ENCODE data around the gene CLEC9A. TPM values are rescaled to one million over a fixed set of nuclear protein-coding genes. Genes with fewer than 3 reads are reported as not detected.

The CLEC9A gene
- total and polyA plus RNA-seq, 2 donors (not counting 3 experiments of a cell fraction or from before 2014, with no cell fraction given) = not detected

DNA sequence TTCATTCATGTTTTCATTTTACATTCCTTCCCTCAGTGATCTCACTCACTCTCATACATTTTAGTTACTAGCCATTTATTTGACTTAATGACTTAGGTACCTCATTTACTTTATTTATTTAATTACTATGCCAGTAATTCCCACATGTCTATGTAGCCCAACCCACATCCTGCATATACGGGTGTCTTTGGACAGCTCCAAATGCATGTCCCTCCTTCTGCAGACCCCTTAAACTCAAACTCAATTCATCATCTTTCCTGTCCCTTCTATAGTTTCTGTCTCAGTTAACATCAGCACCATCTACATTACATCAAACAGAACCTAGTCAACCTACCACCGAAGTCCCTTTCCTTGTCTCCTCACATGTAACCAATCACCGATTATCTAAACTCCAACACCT, 65.5 kb downstream of the CLEC9A start:
- no peak overlapping the region for H3K4me3 ChIP-seq (replicated peaks in 1 of 3; ENCODE audit: insufficient read depth in 1 of 3, low read depth in 1 of 3, low read length in 3 of 3)
- DNase-seq (ENCODE audit: low read depth, low spot score) (no peak), FAIRE-seq (no peak)
- H3K27me3 ChIP-seq (ENCODE audit: control insufficient read depth in 2 of 2, insufficient read depth in 2 of 2, low read length in 2 of 2) = no peaks in the 10 kb centered on the region
- peaks cover 7% of the 10 kb centered on the region for H3K4me1 ChIP-seq (ENCODE audit: control insufficient read depth, extremely low read depth, insufficient read depth, low read length)
- H3K27ac ChIP-seq (ENCODE audit: insufficient read depth, low read depth, low read length) = no peak overlapping the region
- no peak overlapping the region for H3K4me2 ChIP-seq (ENCODE audit: insufficient read depth, low read length)
- TF ChIP-seq POLR2AphosphoS5 (IDR thresholded peaks at IDR 0.05; ENCODE audit: insufficient read depth, low read depth, low read length) = no peak
- TF ChIP-seq GATA2 (IDR thresholded peaks at IDR 0.05; ENCODE audit: insufficient read depth, insufficient read length, low read depth, low read length) = no peak
- TF ChIP-seq, protein P1, sequence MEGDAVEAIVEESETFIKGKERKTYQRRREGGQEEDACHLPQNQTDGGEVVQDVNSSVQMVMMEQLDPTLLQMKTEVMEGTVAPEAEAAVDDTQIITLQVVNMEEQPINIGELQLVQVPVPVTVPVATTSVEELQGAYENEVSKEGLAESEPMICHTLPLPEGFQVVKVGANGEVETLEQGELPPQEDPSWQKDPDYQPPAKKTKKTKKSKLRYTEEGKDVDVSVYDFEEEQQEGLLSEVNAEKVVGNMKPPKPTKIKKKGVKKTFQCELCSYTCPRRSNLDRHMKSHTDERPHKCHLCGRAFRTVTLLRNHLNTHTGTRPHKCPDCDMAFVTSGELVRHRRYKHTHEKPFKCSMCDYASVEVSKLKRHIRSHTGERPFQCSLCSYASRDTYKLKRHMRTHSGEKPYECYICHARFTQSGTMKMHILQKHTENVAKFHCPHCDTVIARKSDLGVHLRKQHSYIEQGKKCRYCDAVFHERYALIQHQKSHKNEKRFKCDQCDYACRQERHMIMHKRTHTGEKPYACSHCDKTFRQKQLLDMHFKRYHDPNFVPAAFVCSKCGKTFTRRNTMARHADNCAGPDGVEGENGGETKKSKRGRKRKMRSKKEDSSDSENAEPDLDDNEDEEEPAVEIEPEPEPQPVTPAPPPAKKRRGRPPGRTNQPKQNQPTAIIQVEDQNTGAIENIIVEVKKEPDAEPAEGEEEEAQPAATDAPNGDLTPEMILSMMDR (IDR thresholded peaks at IDR 0.05; ENCODE audit: extremely low read depth in 1 of 2, insufficient read depth in 1 of 2, low read depth in 1 of 2, low read length in 2 of 2) = no peak
- TF ChIP-seq MYC (IDR thresholded peaks at IDR 0.05; ENCODE audit: low read depth, low read length) = no peak
- no peak for TF ChIP-seq JUN (IDR thresholded peaks at IDR 0.05; ENCODE audit: borderline replicate concordance, insufficient read depth, insufficient read length, low read depth)
- no peak for TF ChIP-seq FOS (IDR thresholded peaks at IDR 0.05; ENCODE audit: borderline replicate concordance, insufficient read depth, low read length)
- TF ChIP-seq, protein P2, sequence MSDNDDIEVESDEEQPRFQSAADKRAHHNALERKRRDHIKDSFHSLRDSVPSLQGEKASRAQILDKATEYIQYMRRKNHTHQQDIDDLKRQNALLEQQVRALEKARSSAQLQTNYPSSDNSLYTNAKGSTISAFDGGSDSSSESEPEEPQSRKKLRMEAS (IDR thresholded peaks at IDR 0.05; ENCODE audit: insufficient read depth, insufficient read length) = no peak
- no peak for TF ChIP-seq POLR2A (IDR thresholded peaks at IDR 0.05; ENCODE audit: low read depth, low read length)
- no peak for TF ChIP-seq EZH2 (IDR thresholded peaks at IDR 0.05; ENCODE audit: borderline replicate concordance, low read depth, low read length, severe bottlenecking)
- ChIA-PET POLR2A (no interaction called here), CTCF (no interaction called here)
- no peak overlapping the region for H3K9ac ChIP-seq (replicated peaks; ENCODE audit: extremely low read depth, insufficient read depth, low read length)
- H3K79me2 ChIP-seq (ENCODE audit: control insufficient read depth, insufficient read depth, low read length) = peaks cover 20% of the 10 kb centered on the region
- no peaks in the 10 kb centered on the region for H3K9me3 ChIP-seq (replicated peaks; ENCODE audit: control insufficient read depth, insufficient read depth, low read length)
- no peak overlapping the region for H2AFZ ChIP-seq (ENCODE audit: low read depth, low read length)
- intact Hi-C loops (cut with micrococcal nuclease) = no loop called here
- dilution Hi-C loops (cut with MboI; ENCODE audit: extremely low pct_ligation_motif_present, low sequenced_read_pairs) = no loop called here
- no peaks in the 10 kb centered on the region for H3K36me3 ChIP-seq (ENCODE audit: control insufficient read depth in 2 of 2, extremely low read depth in 1 of 2, insufficient read depth in 2 of 2, low read length in 2 of 2)
- H3K9me1 ChIP-seq (replicated peaks; ENCODE audit: control insufficient read depth, extremely low read depth, insufficient read depth, low read length) = no peaks in the 10 kb centered on the region
- no peaks in the 10 kb centered on the region for H4K20me1 ChIP-seq (replicated peaks; ENCODE audit: control insufficient read depth, extremely low read depth, insufficient read depth, low read length)
- BruUV-seq (replicated peaks) = no TSS peak

Data from endothelial cell of umbilical vein (primary cell).